ENCODE measurements around the gene REEP1. TPM values are rescaled to one million over a fixed set of nuclear protein-coding genes. Genes with fewer than 3 reads are reported as not detected.

The REEP1 gene
- total RNA-seq, 1 experiment from 2014 or later = not detected

DNA sequence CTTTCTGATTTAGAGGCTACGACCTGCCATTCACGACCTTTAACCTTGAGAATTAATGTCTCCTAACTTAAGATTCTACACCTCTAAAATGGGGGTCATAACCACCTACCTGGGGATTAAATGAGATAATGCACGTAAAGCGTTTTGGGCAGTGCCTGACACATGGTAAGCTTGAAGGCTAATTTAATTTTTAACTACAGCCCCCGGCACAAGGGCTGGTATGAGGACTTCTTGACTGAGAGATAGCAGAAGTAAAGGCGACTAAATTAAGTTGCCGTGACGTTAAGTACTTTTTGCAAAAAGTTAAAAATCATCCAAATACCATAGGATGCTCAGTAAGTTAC is 137.6 kb downstream of the REEP1 start:
- DNase-seq (ENCODE audit: low spot score) = peak; percentile 9

DNA sequence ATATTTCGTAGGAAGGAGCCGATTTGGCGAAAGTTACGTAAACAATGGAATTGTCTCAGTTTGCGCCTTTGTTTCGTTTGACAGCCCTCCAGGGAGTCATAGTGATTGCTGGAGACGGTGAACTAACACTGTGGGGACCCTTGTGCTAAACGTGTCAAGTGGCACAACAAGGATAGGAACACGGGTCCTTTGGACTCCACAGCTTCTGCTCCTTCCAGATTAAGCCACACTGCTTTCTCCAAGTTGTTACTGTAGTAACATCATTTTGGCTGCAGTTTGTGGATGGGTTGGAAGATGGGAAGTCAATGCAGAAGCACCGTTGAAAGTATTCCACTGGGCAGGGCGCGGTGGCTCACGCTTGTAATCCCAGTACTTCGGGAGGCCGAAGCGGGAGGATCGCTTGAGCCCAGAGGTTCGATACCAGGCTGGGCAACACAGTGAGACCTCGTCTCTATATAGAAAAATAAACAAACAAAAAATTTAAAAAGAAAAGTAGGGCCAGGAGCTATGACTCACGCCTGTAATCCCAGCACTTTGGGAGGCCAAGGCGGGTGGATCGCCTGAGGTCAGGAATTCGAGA is 141.5 kb downstream of the REEP1 start:
- DNase-seq (ENCODE audit: low spot score) = no peak

DNA sequence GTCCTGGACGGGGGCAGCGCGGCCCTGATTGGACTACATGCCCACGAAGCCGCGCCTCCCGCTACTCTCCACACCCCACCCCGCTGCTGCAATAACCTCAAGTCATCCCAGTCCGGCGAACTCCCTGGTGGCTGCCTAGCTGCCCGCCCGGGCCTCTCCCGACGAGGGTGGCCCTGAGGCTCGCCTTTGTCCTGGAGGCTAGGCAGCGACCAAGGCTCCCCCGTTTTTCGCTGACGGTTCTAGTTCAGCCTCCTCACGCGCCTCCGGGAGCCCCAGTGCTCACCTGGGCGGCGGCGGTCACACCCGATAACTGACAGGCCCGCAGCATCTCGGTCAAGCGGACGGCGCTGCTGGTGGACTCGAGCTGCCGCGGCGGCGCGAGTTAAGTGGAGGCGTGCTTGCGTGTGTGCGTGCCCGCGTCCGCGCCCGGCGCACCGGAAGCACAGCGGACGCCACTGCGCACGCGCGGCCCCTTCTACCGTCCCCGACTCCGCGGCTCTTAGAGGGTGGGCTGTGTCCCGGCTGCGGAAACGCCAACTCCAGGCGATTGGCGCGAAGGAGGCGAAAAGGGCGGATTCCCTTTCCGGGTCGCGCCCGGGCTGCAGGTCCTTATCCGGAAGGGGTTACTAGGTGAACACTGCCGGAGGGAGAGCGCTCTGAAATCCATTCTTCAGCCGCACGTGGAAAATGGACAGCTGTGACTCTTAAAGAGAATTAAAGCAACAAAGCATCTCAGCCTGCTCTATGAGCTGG is 142.2 kb downstream of the REEP1 start, which contains the start of gene IMMT:
TSS of gene IMMT (minus strand) at position 408 of the 753 bp plus-strand sequence. CDS start at position 328, 80 bp downstream.
- DNase-seq (ENCODE audit: low spot score) = peak; percentile 97

DNA sequence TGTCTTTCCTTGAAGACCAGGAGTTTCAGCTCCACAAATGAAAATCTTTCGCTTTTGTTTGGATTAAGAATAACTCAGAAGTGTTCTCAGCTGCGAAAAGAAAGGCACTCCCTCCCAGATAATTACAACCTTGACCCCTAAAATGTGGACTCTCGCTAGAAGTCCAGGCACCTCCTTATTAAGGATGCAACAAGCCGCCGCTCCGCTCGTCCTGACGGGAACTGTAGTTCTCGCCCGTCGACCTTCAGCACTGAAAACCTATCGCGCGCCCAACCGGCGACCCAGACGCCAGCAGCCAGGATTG is 142.7 kb downstream of the REEP1 start:
- DNase-seq (ENCODE audit: low spot score) = no peak

DNA sequence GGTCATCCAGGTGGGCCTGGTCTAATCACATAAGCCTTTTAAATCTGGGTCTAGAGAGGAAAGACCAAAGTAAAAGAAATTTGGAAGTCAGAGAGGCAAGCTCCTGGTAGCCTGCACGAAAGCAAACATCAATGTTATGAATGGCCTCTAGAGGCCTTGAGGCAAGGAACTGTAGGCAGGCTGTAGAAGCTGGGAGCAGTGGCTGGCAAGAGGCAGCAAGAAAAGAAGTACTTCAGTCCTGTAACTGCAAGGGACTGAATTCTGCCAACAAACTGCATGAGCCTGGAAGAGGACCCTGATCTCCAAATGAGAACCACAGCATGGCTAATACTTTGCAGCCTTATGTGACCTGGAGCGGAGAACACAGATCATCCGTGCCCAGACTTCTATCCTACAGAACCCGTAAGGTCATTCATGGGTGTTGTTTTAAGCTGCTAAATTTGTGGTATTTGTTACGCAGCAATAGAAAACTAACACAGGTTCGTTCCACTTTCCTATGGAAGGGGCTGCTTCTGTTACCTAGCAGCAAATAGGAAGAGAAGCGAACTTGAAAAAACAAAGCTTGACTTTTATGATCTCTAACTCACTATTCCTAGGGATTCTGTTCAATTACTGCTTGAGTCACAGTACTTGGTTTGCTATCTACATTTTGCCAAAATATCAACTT is 143.4 kb downstream of the REEP1 start:
- peak; percentile 19 for DNase-seq (ENCODE audit: low spot score)

DNA sequence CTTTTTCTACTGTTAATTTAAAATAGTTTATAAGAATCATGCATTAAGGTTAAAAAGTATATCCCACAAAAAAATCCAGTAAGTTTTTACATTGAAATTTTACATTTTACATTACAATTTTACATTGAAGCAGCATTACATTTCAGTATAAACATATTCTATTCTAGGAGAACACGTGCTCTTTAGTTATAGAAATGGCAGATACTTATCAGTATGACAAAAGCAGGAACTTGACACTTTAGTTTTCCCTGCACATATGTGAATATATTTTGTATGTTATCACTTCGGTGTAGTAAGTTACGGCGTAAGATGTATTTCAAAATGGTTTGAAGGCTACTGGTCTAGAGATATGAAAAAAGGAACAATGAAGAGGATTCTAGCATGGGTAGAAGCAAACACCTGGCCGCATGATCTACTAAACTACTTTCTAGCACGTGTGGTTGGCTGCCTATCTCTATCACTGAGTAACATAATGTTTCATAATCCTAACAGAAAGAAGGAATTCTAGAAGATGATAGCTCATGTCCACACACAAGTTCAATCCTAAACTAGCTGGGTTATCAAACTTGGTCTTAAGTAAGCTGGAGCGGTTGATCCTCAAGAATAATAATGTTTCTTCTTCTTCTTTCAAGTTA is 147.5 kb downstream of the REEP1 start:
- no peak for DNase-seq (ENCODE audit: low spot score)

DNA sequence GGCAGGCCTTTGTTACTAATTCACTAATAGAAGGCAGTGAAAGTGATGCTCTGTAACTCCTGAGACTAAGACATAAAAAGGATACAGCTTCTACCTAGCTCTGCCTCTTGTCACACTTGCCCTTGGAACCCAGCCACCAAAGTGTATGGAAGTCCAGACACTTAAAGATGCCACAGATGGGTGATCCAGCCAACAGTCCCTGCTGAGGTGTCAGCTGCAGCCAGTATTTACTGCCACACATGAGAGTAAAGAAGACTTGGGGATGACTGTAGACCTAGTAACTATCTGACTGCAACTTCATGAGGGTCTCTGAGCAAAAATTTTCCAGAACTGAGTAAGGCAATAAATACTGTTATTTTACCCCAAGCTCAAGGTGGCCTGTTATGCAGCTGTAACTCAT is 151.0 kb downstream of the REEP1 start:
- DNase-seq (ENCODE audit: low spot score) = no peak

DNA sequence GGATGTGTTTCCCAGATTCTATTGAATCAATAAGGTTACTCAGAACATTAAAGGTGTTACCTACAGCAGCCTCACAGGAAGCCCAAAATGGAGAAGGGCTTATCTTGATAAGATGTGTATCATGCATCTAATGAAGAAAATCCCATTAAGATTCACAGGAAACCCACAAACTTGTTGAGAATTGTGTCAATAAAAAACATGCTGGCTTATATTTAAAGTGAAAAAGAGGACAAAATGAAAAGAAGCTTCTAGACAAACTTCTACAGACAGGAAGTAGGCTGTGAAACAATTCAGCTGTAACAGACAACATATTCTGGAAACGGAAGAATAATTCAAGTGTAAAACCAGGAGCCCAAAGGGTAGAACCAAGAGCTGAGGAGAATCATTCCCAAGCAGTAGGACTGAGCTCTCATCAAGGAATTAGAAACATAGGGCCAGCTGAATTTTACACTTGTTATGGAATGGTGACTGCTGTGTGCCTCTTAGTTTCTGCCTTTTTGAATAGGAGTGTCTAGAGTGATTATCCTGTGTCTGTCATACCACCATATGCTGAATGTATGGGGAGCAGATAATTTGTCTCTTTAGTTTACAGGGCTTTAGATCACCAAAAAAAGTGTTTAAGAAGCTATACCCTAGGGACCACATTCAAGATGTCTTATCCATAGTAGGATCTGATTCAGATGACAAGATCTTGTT is 151.8 kb downstream of the REEP1 start:
- no peak for DNase-seq (ENCODE audit: low spot score)

DNA sequence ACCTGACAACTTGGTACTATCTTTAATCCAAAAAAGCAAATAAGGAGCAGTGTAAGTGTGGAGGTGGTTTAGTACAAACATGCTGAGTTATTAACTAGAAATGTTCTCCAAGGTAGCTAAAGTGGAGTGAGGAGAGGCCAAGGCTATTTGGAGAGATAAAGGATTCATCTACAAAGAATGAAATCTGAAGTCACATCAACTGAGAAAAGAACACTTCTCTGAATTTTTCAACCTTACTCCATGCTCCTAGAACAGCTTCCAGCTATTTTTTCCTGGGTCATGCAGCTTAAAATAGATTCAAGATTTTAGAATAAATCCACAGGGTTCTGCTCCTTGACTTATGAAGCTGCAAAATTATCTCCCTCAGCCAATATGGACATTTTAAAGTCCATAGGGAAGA is 160.8 kb downstream of the REEP1 start:
- DNase-seq (ENCODE audit: low spot score) = no peak

DNA sequence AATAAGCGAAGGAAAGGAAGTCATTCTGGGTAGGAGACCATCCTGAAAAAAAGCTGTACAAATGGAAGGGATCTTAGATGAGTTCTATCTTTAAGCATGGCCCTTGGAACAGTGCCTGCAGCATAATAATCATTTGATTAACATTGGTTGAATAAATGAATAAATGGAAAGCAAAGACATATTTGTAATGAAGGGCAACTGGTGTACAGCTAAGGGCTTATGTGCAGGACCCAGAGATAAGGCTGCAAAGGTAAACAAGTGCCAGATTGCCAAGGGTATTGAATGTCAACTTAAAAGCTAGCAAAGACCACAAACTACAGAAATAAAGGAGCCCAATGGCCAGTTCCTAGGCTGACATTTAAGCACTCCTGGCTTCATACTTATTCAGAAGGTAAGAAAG is 161.6 kb downstream of the REEP1 start:
- no peak for DNase-seq (ENCODE audit: low spot score)

DNA sequence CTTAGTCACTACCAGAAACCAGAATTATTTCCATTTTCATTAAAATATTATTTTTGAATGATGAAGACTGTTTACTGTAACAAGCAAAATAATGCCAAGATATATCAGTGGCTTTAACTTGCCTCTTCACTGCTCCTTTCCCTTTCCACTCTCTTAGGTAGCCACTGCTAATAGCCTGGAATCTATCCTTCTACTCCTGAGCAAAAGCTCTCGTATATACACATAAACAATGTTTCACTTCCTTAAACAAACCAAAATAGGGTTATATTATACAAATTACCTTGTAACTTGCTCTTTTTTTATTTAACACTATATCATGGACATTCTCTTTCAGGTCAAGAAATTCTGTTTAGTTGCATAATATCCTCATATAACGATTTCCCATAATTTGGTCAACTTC is 163.0 kb downstream of the REEP1 start:
- DNase-seq (ENCODE audit: low spot score) = no peak

DNA sequence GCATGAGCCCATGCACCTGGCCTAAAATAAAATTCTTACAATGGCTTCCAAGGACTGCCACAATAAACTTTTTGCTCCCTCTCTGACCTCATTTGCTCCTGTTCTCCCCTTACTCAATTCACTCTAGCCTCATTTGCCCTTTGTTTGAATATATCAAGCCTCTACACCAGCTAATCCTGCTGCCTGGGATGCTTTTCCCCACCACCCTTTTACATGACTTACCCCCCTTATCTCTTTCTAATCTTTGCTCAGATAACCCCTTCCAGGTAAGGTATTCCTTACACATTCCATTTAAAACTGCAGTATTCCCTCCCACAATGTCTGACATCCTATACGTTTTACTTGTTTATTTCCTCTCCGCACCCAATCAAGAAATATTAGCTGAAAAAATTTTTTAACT is 164.8 kb downstream of the REEP1 start:
- no peak for DNase-seq (ENCODE audit: low spot score)

DNA sequence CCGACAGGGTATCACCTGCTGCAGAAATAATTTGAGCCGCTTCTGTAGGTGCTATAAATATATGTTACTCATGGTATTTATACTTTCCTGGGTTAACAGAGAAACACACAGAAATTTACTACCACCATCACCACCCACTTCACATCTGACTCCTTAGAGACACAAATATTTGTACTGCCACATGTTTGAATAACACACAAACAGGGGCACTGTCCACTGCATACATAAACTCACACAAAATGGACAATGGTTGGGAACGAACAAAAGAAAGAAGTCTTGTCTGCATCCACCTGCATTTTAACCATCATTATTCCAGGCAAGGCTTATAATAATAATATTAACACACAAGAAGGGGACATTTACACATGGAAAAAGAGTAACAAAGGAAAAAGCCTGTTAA is 166.1 kb downstream of the REEP1 start:
- no peak for DNase-seq (ENCODE audit: low spot score)

DNA sequence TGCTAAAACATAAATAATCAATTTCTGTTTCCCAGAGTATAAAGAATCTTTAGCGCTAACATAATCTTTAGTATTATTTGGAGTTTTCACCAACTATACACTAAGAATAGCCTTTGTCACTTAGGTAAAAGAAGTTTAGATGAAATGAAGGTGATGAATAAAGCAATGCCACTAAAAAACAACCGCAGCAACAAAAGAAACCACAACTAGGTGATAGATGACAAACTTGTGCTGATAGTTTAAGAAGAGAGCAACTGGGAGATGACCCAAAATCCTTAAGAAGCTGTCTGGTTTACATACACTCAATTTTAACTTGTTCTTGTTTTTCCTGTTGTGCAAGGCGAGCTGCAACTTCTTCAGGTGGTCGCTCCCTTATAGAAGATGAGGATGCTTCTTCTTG is 167.0 kb downstream of the REEP1 start:
- DNase-seq (ENCODE audit: low spot score) = no peak

Small RNA genes lying within 50 kb of the gene (small RNA-seq; reads per million reads assigned to genes)
- gene MIR4779 (not detected), gene RF00096 (not detected), gene RF00413 (not detected)

Other genes with a start within 250 kb of the REEP1 start
- gene POLR1A, start 231.7 kb downstream of the REEP1 start, total RNA-seq (2014; rRNA removed; shearing (Covaris generic)) = 21.0 and 23.8 TPM in 2 replicates
- 50.0 and 72.1 TPM in 2 replicates for gene PTCD3, start 231.4 kb downstream of the REEP1 start, total RNA-seq (2014; rRNA removed; shearing (Covaris generic))
- 44.3 and 52.1 TPM in 2 replicates for gene IMMT, start 142.2 kb downstream of the REEP1 start, total RNA-seq (2014; rRNA removed; shearing (Covaris generic))
- gene MRPL35, start 138.2 kb downstream of the REEP1 start, total RNA-seq (2014; rRNA removed; shearing (Covaris generic)) = 13.4 and 14.7 TPM in 2 replicates
- gene KDM3A, start 103.7 kb upstream of the REEP1 start, total RNA-seq (2014; rRNA removed; shearing (Covaris generic)) = 14.3 and 14.6 TPM in 2 replicates
- 29.9 and 37.8 TPM in 2 replicates for gene CHMP3, start 225.8 kb upstream of the REEP1 start, total RNA-seq (2014; rRNA removed; shearing (Covaris generic))